Myocyte (in vitro differentiated cells): ENCODE results near the gene DTNBP1. TPM values are rescaled to one million over a fixed set of nuclear protein-coding genes. Genes with fewer than 3 reads are reported as not detected.
"Not testable (repeated sequence)": the region's sequence is repeated elsewhere in the genome, so short reads cannot be mapped to it uniquely, and the experiment has no call there.

ENCODE experiments used
- DNase-seq: peaks from one replicate; pipeline ENCODE4 v3.0.0-alpha.2; 2012; ENCODE audit warnings: low read depth
- total RNA-seq: library from RNA; depleted of rRNA; stranded (reverse); fragments of >200 nt; gene quantifications from 2 replicates; pipeline ENCODE4 v1.2.3, GENCODE V29; 2014

DTNBP1 gene
- total RNA-seq, 1 donor from 2014 or later: 4.3 TPM

- DNase-seq: peak; percentile 30
These were observed 9.5 kb upstream of the DTNBP1 start for GRCh38 chr6:15672291-15672690.

- DNase-seq: no peak
These were observed 6.1 kb upstream of the DTNBP1 start for GRCh38 chr6:15668918-15669317.

GRCh38 chr6:15666896-15667295, 4.1 kb upstream of the DTNBP1 start:
- DNase-seq: not testable (repeated sequence)

- DNase-seq: no peak
These were observed 2.4 kb upstream of the DTNBP1 start for GRCh38 chr6:15665237-15665636.

GRCh38 chr6:15663130-15663871, 473 bp upstream of the DTNBP1 start:
- no peak for DNase-seq

- DNase-seq: peak; percentile 6
These were observed 939 bp downstream of the DTNBP1 start for GRCh38 chr6:15661853-15662325.

GRCh38 chr6:15659181-15659580, 3.6 kb downstream of the DTNBP1 start:
- peak; percentile 53 for DNase-seq

GRCh38 chr6:15658181-15658744, 4.6 kb downstream of the DTNBP1 start:
- DNase-seq: no peak

- DNase-seq: no peak
These were observed 5.5 kb downstream of the DTNBP1 start for GRCh38 chr6:15657290-15657689.

GRCh38 chr6:15656145-15656544, 6.7 kb downstream of the DTNBP1 start:
- no peak for DNase-seq

- no peak for DNase-seq
These were observed 8.6 kb downstream of the DTNBP1 start for GRCh38 chr6:15654250-15654649.

GRCh38 chr6:15653581-15653980, 9.2 kb downstream of the DTNBP1 start:
- no peak for DNase-seq

- DNase-seq: not testable (repeated sequence)
These were observed 12.7 kb downstream of the DTNBP1 start for GRCh38 chr6:15650004-15650559.

GRCh38 chr6:15644904-15645303, 17.9 kb downstream of the DTNBP1 start:
- no peak for DNase-seq

- no peak for DNase-seq
These were observed 19.3 kb downstream of the DTNBP1 start for GRCh38 chr6:15643542-15643941.

- DNase-seq: no peak
These were observed 20.6 kb downstream of the DTNBP1 start for GRCh38 chr6:15642276-15642675.

GRCh38 chr6:15638373-15638772, 24.5 kb downstream of the DTNBP1 start:
- no peak for DNase-seq

- DNase-seq: no peak
These were observed 31.4 kb downstream of the DTNBP1 start for GRCh38 chr6:15631432-15631831.

GRCh38 chr6:15630202-15630601, 32.6 kb downstream of the DTNBP1 start:
- DNase-seq: no peak

- no peak for DNase-seq
These were observed 33.3 kb downstream of the DTNBP1 start for GRCh38 chr6:15629487-15629886.

- peak; percentile 80 for DNase-seq
These were observed 34.2 kb downstream of the DTNBP1 start for GRCh38 chr6:15628499-15629131.

GRCh38 chr6:15627821-15628220, 35.0 kb downstream of the DTNBP1 start:
- no peak for DNase-seq
